H54 (cell line): ENCODE data around the gene PAX3.

Experiments used
- DNase-seq: peaks from one replicate; pipeline ENCODE4 v3.0.0; 2011; ENCODE audit warnings: low spot score, mixed read lengths; ENCODE audit not compliant: insufficient read length
- FAIRE-seq: peaks from 3 replicates; lab custom pipeline; 2011; peaks lifted over from hg19 to GRCh38; lab: Jason Lieb, UNC
- POLR2A ChIP-seq: IDR thresholded peaks from 2 replicates; pipeline ENCODE4 v1.6.1; 2011; ENCODE audit warnings: low read depth, mild to moderate bottlenecking, low read length

PAX3 gene

GRCh38 chr2:222298311-222299150 lies at the start of gene PAX3:
TSS of gene PAX3 (minus strand) at chr2:222298998. CDS start at chr2:222298615, 383 bp downstream.
- no peak for TF ChIP-seq POLR2A
- DNase-seq (no peak), FAIRE-seq (no peak)

- no peak for FAIRE-seq
These were observed 42.5 kb upstream of the PAX3 start for GRCh38 chr2:222341331-222341730.

GRCh38 chr2:222338374-222338773 lies 39.6 kb upstream of the PAX3 start:
- FAIRE-seq (no peak), DNase-seq (no peak)
- no peak for TF ChIP-seq POLR2A

More at GRCh38 chr2:222341331-222341730, 42.5 kb upstream of the PAX3 start:
- DNase-seq: no peak
- TF ChIP-seq POLR2A: no peak

GRCh38 chr2:222336931-222337330 lies 38.1 kb upstream of the PAX3 start:
- FAIRE-seq (no peak), DNase-seq (no peak)

GRCh38 chr2:222336442-222336841 lies 37.6 kb upstream of the PAX3 start:
- DNase-seq: no peak
- TF ChIP-seq POLR2A: no peak
- FAIRE-seq: no peak

More at GRCh38 chr2:222336931-222337330, 38.1 kb upstream of the PAX3 start:
- TF ChIP-seq POLR2A: no peak

GRCh38 chr2:222334914-222335313 lies 36.1 kb upstream of the PAX3 start:
- no peak for DNase-seq
- TF ChIP-seq POLR2A: no peak
- FAIRE-seq: no peak

- no peak for TF ChIP-seq POLR2A
- FAIRE-seq (no peak), DNase-seq (no peak)
These were observed 34.6 kb upstream of the PAX3 start for GRCh38 chr2:222333397-222333796.

GRCh38 chr2:222332116-222332515 lies 33.3 kb upstream of the PAX3 start:
- TF ChIP-seq POLR2A: no peak
- FAIRE-seq (no peak), DNase-seq (no peak)

GRCh38 chr2:222330910-222331309 lies 32.1 kb upstream of the PAX3 start:
- no peak for DNase-seq
- no peak for FAIRE-seq
- TF ChIP-seq POLR2A: no peak

- no peak for DNase-seq
- no peak for FAIRE-seq
- no peak for TF ChIP-seq POLR2A
These were observed 23.4 kb upstream of the PAX3 start for GRCh38 chr2:222322236-222322635.

GRCh38 chr2:222320436-222321395 lies 21.9 kb upstream of the PAX3 start:
- FAIRE-seq: no peak
- no peak for DNase-seq

GRCh38 chr2:222319586-222320435 lies 21.0 kb upstream of the PAX3 start:
- FAIRE-seq: no peak
- no peak for TF ChIP-seq POLR2A

More at GRCh38 chr2:222320436-222321395, 21.9 kb upstream of the PAX3 start:
- TF ChIP-seq POLR2A: no peak

GRCh38 chr2:222318712-222319585 lies 20.2 kb upstream of the PAX3 start:
- DNase-seq (no peak), FAIRE-seq (no peak)
- TF ChIP-seq POLR2A: no peak

More at GRCh38 chr2:222319586-222320435, 21.0 kb upstream of the PAX3 start:
- no peak for DNase-seq
